ENCODE measurements around the gene APMAP.
"Not testable (repeated sequence)": the region's sequence is repeated elsewhere in the genome, so short reads cannot be mapped to it uniquely, and the experiment has no call there.

The APMAP gene

DNA sequence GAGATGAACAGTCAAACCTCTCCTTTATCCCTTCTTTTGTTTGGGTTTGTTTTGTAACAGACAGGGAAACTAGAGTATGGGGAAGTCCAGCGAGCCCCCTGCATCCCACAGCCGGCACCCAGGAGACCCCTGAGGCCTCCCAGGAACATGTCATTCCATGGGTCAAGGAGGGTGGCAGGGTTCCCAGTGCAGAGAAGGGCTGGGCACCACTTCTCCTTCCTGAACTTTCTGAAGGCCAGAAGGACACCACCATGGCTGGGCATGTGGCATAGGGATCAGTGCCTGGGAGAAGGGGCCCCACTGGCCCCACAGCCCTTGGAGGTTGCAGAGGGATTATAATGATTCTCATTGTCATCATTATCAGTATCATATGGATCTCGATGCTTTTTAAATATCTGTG, 57.4 kb downstream of the APMAP start:
- no peak for DNase-seq (ENCODE audit: low read depth, low spot score)

DNA sequence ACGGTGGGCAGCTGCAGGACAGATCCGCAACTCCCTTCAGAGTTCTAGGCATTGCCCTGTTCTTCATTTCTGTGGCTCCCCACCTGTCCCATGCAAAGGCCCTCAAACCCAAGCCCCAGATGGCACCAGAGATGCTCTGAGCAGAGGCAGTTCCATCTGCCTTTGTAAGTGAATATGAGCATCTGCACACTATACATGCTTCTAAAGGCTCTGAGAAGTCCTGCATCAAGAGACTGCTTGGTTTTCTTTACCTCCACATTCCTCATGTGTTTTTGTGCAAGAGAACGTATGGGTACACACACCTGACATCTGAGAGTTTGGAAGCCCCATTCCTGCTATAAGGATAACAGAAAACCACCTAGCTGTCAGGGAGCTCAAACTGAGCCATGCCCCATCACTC, 57.8 kb downstream of the APMAP start:
- DNase-seq (ENCODE audit: low read depth, low spot score): no peak

DNA sequence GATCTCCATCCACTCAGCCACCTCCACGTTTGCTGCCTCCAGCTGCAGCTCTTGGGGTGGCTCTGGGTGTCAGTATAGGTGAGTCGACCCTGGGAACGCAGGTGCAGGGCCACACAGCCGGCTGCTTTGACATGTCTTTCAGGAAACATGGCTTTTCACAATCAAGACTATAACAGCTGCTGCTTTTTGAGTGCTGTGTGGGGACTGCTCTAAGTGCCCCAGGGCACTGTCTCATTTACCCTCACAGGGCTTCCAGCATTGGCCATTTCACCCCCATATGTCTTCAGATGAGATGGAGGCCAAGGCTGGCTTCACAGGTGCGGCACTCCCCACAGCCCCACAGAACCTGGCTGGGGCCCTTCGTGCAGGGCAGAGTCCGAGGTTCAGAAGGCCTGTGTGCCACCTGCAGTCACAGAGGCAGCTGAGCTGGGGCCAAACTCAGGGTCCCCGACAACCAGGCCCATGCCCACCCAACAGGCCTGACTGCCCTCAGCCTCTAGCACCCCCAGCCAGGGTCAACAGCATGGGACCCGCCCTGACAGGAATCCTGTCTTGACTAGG, 58.4 kb downstream of the APMAP start:
- DNase-seq (ENCODE audit: low read depth, low spot score): no peak

DNA sequence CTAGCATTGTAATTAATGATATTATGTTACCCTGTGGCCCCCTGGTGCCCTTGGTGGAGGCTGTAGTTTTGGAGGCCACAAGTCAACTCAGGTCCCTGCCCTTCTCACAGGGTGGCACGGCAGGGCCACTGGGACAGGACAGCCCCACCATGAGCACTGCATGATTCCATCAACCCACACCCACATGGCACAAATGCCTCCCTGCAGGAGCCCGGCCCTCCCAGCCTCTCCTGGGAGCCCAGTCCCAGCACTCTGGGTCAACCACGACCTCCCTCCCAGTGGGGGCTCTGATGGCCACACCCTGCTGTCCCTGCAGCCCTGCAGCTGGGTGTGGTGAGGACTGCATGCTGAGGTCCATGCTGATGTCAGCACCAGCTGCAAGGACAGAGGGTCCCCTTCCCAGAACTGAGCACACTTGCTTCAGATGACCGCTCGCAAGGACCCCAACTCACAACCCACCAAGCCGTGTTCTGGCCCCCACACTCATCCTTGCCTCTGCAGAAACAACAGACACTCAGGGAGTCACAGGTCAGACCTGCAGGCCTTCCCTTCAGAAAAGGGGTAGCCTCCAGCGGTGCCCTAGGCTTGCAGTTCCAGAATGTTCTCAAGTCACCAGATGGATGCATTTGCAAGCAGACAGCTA, 59.2 kb downstream of the APMAP start:
- DNase-seq (ENCODE audit: low read depth, low spot score): no peak

DNA sequence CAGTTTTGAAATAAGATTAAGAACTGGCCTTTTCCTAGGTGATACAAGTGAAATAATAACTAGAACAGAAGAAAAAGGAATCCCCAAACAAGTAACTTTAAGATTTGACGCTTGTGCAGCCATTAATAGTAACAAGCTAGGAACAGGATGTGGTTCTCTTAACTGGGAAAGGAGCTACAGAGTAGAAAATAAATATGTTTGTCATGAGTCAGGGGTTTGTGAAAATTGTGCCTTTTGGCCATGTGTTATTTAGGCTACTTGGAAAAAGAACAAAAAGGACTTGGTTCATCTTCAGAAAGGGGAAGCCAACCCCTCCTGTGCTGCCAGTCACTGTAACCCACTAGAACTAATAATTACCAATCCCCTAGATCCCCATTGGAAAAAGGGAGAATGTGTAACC, 60.7 kb downstream of the APMAP start:
- not testable (repeated sequence) for DNase-seq (ENCODE audit: low read depth, low spot score)

DNA sequence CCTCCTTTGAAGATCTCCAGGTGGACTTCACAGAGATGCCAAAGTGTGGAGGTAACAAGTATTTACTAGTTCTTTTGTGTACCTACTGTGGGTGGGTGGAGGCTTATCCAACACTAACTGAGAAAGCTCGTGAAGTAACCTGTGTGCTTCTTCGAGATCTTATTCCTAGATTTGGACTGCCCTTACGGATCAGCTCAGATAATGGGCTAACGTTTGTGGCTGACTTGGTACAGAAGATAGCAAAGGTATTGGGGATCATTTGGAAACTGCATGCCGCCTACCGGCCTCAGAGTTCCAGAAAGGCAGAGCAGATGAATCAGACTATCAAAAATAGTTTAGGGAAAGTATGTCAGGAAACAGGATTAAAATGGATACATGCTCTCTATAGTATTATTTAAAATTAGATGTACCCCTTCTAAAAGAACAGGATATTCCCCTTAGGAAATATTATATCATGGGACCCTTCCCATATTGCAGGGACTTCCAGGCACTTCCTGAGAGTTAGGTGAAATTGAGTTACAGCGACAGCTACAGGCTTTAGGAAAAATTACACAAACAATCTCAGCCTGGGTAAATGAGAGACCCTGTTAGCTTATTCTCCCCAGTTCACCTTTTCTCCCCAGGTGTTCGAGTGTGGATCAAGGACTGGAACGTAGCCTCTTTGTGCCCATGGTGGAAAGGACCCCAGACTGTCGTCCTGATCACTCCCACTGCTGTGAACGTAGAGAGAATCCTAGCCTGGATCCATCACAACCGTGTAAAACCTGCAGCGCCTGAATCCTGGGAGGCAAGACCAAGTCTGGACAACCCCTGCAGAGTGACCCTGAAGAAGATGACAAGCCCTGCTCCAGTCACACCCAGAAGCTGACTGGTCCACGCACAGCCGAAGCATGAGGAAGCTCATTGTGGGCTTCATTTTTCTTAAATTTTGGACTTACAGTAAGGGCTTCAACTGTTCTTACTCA, 61.5 kb downstream of the APMAP start:
- DNase-seq (ENCODE audit: low read depth, low spot score): not testable (repeated sequence)

DNA sequence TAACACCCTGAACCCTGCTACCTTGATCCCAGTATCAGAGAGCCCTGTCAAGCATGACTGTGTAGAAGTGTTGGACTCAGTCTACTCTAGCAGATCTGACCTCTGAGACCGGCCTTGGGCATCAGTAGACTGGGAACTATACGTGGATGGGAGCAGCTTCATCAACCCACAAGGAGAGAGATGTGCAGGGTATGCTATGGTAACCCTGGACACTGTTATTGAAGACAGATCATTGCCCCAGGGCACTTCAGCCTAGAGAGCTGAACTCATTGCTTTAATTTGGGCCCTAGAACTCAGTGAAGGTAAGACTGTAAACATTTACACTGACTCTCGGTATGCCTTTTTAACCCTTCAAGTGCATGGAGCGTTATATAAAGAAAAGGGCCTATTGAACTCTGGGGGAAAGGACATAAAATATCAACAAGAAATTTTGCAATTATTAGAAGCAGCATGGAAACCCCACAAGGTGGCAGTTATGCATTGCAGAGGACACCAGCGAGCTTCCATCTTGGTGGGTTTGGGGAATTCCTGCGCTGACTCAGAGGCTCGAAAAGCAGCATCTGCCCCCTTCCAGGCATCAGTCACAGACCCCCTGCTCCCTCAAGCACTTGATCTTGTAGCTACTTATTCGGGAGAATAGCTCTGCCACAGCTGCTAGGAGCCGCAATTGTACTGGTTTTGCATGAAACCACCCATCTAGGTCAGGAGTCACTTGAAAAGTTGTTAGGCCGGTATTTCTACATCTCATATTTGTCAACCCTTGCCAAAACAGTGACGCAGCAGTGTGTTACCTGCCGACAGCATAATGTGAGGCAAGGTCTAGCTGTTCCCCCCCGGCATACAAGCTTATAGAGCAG, 62.5 kb downstream of the APMAP start:
- DNase-seq (ENCODE audit: low read depth, low spot score): not testable (repeated sequence)

DNA sequence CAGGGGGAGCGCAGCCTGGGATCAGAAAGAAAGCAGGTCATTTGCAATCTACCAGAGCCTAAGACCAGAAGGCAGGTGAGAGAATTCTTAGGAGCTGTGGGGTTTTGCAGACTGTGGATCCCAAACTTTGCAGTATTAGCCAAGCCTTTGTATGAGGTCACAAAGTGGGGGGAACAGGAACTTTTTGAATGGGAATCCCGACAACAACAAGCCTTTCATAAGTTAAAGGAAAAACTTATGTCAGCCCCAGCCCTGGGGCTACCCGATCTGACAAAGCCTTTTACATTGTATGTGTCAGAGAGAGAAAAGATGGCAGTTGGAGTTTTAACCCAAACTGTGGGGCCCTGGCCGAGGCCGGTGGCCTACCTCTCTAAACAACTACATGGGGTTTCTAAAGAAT, 63.3 kb downstream of the APMAP start:
- DNase-seq (ENCODE audit: low read depth, low spot score): not testable (repeated sequence)

DNA sequence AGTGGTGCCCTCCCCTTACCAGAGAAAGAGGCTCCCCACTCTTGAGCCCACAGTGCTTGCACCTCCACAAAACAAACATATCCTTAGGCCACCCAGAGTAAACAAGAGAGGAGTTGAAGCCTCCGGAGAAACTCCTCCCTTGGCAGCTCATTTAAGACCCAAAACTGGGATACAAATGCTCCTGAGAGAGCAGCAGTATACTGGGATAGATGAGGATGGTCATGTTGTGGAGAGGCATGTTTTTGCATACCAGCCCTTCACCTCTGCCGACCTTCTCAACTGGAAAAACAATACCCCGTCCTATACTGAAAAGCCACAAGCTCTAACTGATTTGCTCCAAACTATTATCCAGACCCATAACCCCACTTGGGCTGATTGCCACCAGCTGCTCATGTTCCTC, 71.8 kb downstream of the APMAP start:
- DNase-seq (ENCODE audit: low read depth, low spot score): not testable (repeated sequence)

DNA sequence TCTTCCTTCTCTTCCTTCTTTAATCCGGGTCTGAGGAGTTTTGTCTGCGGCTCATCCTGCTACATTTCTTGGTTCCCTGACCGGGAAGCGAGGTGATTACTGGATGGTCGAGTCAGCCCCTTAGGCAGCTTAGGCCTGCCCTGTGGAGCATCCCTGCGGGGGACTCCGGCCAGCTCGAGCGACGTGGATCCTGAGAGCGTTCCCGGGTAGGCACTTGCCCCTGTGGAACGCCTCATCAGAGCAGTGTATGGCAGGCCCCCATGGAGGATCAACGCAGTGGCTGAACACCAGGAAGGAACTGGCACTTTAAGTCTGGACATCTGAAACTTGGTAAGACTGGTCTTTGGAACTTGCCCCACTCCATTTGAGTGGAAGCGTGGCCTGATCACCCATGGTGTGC, 72.9 kb downstream of the APMAP start:
- DNase-seq (ENCODE audit: low read depth, low spot score): not testable (repeated sequence)

DNA sequence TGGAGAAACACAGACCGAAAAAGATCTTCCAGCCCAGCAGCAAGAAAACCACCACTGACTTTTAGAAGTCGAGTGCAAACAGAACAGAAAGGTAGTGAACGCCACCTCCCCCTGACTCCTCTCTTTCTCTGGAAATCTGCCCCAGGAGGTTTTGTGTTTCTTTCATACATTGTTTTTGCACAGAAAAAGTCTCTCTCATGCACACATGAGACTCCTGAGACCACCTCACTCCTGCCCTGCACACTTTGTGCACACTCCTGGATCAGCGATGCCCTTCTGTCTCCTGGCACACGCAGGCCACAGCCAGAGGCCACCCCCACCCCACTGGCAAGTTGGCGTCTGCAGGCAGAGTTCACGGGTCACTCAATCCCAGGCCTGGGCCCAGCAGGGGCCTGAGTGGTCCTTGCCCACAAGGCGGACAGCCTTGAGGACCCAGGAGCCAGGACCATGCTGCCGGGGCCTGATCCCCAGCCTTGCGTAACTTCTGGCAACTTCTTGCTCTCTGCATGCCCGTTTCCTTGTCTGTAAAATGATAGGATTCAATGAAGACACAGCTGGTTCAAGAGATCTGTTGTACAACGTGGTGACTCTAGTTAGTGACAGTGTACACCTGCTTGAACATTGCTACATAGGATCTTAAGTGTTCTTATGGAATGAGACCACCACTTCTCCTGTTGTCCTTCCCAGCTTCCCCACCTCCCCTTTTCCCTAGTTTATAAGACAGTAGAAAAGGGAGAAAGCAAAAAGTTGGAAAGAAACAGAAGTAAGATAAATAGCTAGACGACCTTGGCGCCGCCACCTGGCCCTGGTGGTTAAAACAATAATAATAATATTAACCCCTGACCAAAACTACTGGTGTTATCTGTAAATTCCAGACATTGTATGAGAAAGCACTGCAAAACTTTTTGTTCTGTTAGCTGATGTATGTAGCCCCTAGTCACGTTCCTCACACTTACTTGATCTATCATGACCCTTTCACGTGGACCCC, 73.7 kb downstream of the APMAP start:
- no peak for DNase-seq (ENCODE audit: low read depth, low spot score)

DNA sequence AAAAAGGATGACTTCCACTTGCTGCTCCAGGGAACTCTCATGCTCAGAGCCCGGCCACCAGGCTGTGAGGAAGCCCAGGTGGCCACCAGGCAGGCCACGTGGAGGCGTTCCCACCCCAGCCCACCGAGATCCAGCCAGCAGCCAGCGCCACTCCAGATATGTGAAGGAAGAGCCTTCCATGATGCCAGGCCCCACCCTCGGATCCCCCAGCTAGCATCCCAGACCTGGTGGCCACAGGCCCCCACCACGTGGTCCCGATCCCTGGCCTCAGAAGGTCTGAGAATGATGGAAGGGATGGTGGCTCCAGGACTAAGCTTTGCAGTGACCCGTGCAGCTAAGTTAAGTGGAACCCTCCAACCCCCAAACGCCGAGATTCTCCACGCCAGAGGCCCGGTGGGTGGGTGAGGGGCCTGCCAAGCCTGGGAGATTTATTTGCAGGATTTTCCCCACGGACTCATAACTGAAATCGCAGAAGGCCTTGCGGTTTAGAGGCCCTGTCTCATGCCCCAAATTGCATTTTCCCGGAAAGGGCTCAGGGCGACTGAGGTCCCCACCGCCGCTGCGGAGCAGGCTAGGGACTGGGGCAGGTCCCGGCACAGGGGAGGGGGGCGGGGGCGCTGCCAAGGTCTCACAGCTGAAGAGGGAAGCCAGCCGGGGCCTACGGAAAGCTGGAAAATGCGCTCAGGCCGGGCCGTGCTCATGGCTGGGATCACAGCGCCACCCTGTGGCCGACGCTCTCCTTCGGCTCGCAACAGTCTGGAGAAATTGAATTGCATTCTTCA, 74.6 kb downstream of the APMAP start:
- DNase-seq (ENCODE audit: low read depth, low spot score): peak; percentile 46

DNA sequence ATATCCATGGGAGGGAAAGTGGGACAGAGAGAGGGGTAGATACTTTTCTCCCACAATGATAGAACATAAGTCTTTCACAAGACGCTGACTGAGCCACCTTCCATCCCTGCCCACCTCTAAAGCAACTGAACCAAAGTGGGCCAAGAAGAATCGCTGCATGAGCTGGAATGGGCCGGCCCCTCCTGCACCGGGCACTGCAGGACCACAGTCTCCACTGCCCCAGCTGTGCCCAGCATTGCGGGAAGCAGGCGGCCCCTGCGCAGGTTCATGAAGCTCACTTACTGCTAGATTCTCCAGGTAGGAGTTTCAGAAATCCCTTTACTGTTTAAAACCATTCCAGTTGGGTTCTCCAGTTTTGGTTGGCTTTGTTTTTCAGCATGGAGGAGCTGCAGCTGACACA, 75.5 kb downstream of the APMAP start:
- DNase-seq (ENCODE audit: low read depth, low spot score): no peak

DNA sequence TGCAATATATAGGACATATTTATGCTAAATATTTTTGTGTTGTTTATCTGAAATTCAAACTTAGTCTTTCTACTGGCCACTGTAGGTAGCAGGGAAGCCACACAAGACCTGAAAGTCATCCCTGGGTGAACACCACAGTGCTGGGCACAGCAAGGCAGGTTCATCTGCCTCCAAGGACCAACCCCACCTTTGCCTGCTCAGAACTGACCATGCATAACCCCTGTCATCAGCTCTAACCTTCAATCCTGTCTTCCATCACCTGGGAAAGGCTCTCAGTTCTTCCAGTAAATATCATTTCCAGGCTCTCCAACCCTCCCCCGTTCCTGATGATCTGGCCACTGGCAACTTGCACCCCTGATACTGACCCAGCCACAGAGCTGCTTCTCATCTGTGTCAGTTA, 76.1 kb downstream of the APMAP start:
- no peak for DNase-seq (ENCODE audit: low read depth, low spot score)

DNA sequence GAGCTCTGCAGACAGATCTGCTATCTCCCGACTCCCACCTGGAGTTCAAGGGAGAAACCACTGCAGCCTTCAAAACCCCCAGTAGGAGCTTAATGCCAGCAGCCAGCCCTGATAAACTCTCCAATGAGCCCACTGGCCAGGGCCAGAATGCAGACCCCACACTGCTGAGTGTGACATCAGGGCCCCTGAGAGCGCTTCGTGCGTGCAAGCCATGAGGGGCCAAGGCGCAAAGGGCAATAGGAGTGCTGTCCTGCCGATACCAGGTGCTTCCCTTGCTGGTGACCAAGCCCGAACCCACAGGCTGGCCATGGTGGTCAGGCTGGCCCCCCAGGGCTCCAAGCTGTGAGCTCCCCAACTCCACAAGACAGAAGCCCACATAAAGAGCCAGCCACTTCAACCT, 76.7 kb downstream of the APMAP start:
- DNase-seq (ENCODE audit: low read depth, low spot score): no peak

DNA sequence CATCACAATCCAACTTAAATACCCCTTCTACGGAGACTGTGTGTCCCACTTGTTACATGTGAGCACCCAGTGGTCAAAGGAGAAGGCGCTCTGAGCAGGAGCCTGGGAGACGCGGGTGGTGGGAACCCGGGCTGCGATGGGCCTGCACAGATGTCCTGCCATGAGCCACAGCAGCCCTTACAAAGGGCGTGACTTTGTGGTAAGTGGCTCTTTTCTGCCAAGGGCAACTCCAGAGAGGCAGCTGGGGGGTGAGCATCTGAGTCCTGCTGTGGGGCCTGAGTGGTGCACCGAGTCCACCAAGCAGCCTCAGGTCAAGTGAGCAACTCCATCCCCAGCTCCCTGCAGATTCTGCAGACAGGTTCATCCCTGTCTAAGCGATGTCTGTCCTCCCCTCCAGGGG, 77.1 kb downstream of the APMAP start:
- no peak for DNase-seq (ENCODE audit: low read depth, low spot score)

DNA sequence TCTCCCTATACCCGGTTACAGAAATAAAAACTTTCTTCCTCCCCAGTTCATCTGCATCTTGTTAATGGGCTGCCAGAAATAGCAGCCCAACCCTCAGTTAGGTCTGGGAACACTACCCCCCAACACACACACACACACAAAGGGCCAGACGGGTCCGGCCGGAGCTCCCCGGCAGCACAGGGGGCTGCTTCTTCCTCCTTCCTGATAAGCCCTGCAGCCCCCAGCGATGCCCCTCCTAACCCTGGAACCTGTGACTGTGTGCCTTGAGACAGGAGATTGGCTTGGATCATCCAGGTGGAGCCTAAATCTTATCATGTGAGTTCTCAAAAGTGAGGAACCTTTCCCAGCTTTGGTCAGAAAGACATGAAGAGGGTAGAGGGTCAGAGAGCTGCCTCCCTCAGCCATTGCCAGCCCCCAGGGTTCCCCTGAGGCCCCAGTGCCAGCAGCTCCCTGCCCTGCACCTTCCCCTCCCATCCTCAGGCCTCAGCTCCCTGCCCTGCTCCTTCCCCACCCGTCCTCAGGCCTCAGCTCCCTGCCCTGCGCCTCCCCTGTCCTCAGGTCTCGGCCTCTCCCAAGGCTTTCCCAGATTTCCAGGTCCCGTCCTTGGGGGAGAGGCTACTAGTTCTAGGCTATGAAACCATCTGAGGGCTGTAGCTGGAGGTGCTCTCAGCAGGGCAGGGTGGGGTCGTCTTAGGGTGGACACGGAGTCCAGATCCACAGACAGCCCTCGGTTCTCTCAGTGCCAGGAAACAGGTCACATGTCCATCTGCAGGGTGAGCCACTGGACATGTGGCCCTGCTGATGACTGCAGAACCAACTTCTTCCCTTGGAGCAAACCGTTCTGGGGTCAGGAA, 77.9 kb downstream of the APMAP start:
- DNase-seq (ENCODE audit: low read depth, low spot score): no peak

DNA sequence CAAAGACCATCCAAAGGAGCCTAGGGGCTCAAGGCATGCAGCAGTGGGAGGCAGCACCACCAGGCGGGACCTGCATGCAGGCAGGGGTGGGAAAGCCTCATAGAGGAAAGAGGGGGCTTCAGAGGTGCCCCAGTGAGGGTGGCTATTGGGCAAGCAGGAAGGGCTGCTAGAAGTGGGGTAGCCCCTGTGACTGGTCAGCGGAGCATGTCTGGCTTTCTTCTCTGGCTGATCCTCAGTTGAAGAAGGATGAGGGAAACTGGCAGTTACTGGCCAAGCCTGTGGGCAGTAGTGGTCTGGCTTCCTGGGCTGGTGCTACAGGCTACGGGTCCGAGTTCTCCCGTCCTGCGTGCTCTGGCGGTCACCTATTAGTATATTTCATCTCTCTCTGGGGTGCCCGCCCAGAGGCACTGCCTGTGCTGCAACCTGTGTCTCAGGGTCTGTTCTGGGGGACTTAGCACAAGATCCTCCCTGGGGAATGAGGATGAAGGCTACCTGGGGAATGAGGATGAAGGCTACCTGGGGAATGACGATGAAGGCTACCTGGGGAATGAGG, 79.4 kb downstream of the APMAP start:
- DNase-seq (ENCODE audit: low read depth, low spot score): no peak

Data from smooth muscle cell of the brain vasculature (primary cell).